HCT116 (cell line): Measurements from ENCODE around the gene WWOX. TPM values are rescaled to one million over a fixed set of nuclear protein-coding genes. Genes with fewer than 3 reads are reported as not detected.

Source experiments
- ATAC-seq: fragments of 200-7000 bp; cut with Tn5 transposase; 2 replicates; pipeline ENCODE4 v1.9.1; 2020; ENCODE audit warnings: mild to moderate bottlenecking, moderate library complexity
- BruUV-seq: library from RNA; stranded (reverse); fragments of 400-500 nt; replicated peaks from 2 replicates; lab custom pipeline; 2021; lab: Mats Ljungman, UMichigan
- CTCF ChIA-PET: fragments of 300-600 bp; sonication (Branson Sonifier 250); formaldehyde crosslinking; loops from one replicate; lab custom pipeline; 2021; ENCODE audit warnings: antibody characterized with exemption; lab: Charles Lee
- POLR2A ChIA-PET: fragments of 300-600, 350-600 bp; sonication (Branson Sonifier 250); formaldehyde crosslinking; loops from one replicate; lab custom pipeline; 2021; ENCODE audit warnings: antibody characterized with exemption; lab: Charles Lee
- RAD21 ChIA-PET, 2 experiments: fragments of 300-600 bp; sonication (Branson Sonifier 250); formaldehyde crosslinking; loops; one replicate each; lab custom pipeline; 2023; ENCODE audit warnings: low total read pairs in 2 of 2; ENCODE audit not compliant: uncharacterized antibody in 2 of 2, unreplicated experiment in 2 of 2, low non-redundant PET in 1 of 2; lab: Charles Lee
- DNase-seq: peaks from one replicate; pipeline ENCODE4 v3.0.0-alpha.2; 2010; ENCODE audit warnings: low read depth, low spot score
- H2AFZ ChIP-seq: fragments of 200-600 bp; shearing (Covaris generic), sonication (generic); 2 replicates; pipeline ENCODE4 v1.6.1; 2017; ENCODE audit warnings: low read depth, mixed run types, mixed read lengths, antibody characterized with exemption, low read length; ENCODE audit not compliant: poor library complexity, severe bottlenecking
- H3K27ac ChIP-seq: 2 replicates; pipeline ENCODE4 v1.5.1; 2012; ENCODE audit warnings: low read depth, low read length
- H3K27me3 ChIP-seq: fragments of 200-600 bp; sonication (generic); 2 replicates; pipeline ENCODE4 v1.6.1; 2016; ENCODE audit warnings: mixed run types, low read length, mixed read lengths; ENCODE audit not compliant: insufficient read depth
- H3K36me3 ChIP-seq, 2 experiments: fragments of 200-500 bp in 1 of 2; fragments of 200-600 bp in 1 of 2; sonication (Bioruptor generic) in 1 of 2; sonication (generic) in 1 of 2; 2 replicates each; pipeline versions ENCODE4 v1.5.1 to v1.6.1; 2014 to 2016; ENCODE audit warnings: low read length in 2 of 2, inconsistent platforms in 1 of 2, mixed read lengths in 1 of 2, mixed run types in 1 of 2; ENCODE audit not compliant: insufficient read depth in 2 of 2, control insufficient read depth in 1 of 2
- H3K4me1 ChIP-seq, 2 experiments: fragments of 200-600 bp in 1 of 2; sonication (generic) in 1 of 2; 2 replicates each; pipeline versions ENCODE4 v1.5.1 to v1.6.1; 2012 to 2017; ENCODE audit warnings: low read length in 2 of 2, inconsistent platforms in 1 of 2, mild to moderate bottlenecking in 1 of 2, mixed read lengths in 1 of 2, mixed run types in 1 of 2, moderate library complexity in 1 of 2; ENCODE audit not compliant: insufficient read depth in 2 of 2, control insufficient read depth in 1 of 2
- H3K4me2 ChIP-seq: fragments of 200-600 bp; sonication (generic); 2 replicates; pipeline ENCODE4 v1.6.1; 2017; ENCODE audit warnings: mixed run types, low read length, mixed read lengths
- H3K4me3 ChIP-seq, 2 experiments: fragments of 200-600 bp in 1 of 2; sonication (generic) in 1 of 2; replicated peaks in 1 of 2; 2 replicates each; pipeline ENCODE4 v1.5.1; 2011 to 2016; ENCODE audit warnings: low read length in 2 of 2, control low read depth in 1 of 2, low read depth in 1 of 2, mild to moderate bottlenecking in 1 of 2, mixed read lengths in 1 of 2, mixed run types in 1 of 2
- H3K79me2 ChIP-seq: fragments of 200-600 bp; sonication (generic); 2 replicates; pipeline ENCODE4 v1.6.1; 2017; ENCODE audit warnings: mild to moderate bottlenecking, mixed run types, low read length, moderate library complexity, mixed read lengths; ENCODE audit not compliant: insufficient read depth
- H3K9ac ChIP-seq: fragments of 200-600 bp; sonication (generic); 2 replicates; pipeline ENCODE4 v1.6.1; 2016; ENCODE audit warnings: low read length, mixed read lengths
- H3K9me2 ChIP-seq: fragments of 200-600 bp; sonication (generic), shearing (Covaris generic); 2 replicates; pipeline ENCODE4 v1.6.1; 2017; ENCODE audit warnings: mixed run types, mild to moderate bottlenecking, moderate library complexity; ENCODE audit not compliant: insufficient read depth
- H3K9me3 ChIP-seq, 2 experiments: fragments of 200-500 bp in 1 of 2; fragments of 200-600 bp in 1 of 2; sonication (Bioruptor generic) in 1 of 2; sonication (generic) in 1 of 2; 2 replicates each; pipeline ENCODE4 v1.6.1; 2014 to 2017; ENCODE audit warnings: low read length in 2 of 2, mixed read lengths in 2 of 2, inconsistent platforms in 1 of 2, low read depth in 1 of 2, mild to moderate bottlenecking in 1 of 2, mixed run types in 1 of 2, moderate library complexity in 1 of 2; ENCODE audit not compliant: control insufficient read depth in 1 of 2, insufficient read depth in 1 of 2
- H4K20me1 ChIP-seq: fragments of 200-600 bp; sonication (generic), shearing (Covaris generic); 2 replicates; pipeline ENCODE4 v1.6.1; 2017; ENCODE audit warnings: mixed run types, mild to moderate bottlenecking, moderate library complexity; ENCODE audit not compliant: insufficient read depth
- CBX3 ChIP-seq: IDR thresholded peaks from 2 replicates; pipeline ENCODE4 v1.6.1; 2012; ENCODE audit warnings: low read depth
- FOSL1 ChIP-seq: IDR thresholded peaks from 2 replicates; pipeline ENCODE4 v1.6.1; 2012; ENCODE audit warnings: low read depth
- YY1 ChIP-seq: IDR thresholded peaks from 2 replicates; pipeline ENCODE4 v1.6.1; 2011; ENCODE audit warnings: low read length, low read depth, moderate library complexity, mild to moderate bottlenecking; ENCODE audit not compliant: insufficient replicate concordance; ENCODE audit errors: extremely low read depth
- intact Hi-C: fragments of 100-400 bp; cut with micrococcal nuclease; formaldehyde crosslinking; loops from 2 replicates; pipeline ENCODE4 v1.10.0; 2022
- total RNA-seq: library from RNA; stranded (reverse); gene quantifications from one replicate; pipeline ENCODE4 v1.2.1, GENCODE V29; 2021; ENCODE audit not compliant: unreplicated experiment
- TF ChIP-seq, protein P1 (sequence below): IDR thresholded peaks from 2 replicates; pipeline ENCODE4 v1.6.1; 2012
- TF ChIP-seq, protein P2 (sequence below), 3 experiments: fragments of 200-600 bp in 1 of 3; sonication (generic) in 1 of 3; IDR thresholded peaks in 2 of 3; conservative IDR thresholded peaks in 1 of 3; 2 replicates each; pipeline ENCODE4 v1.5.1; 2012 to 2017; ENCODE audit warnings: low read depth in 2 of 3, low read length in 2 of 3, antibody characterized with exemption in 1 of 3, borderline replicate concordance in 1 of 3, control low read depth in 1 of 3, mild to moderate bottlenecking in 1 of 3, mixed read lengths in 1 of 3, mixed run types in 1 of 3, moderate library complexity in 1 of 3; ENCODE audit not compliant: insufficient read depth in 1 of 3

WWOX gene
- total RNA-seq, 1 experiment from 2014 or later, result 13.7 TPM

DNA sequence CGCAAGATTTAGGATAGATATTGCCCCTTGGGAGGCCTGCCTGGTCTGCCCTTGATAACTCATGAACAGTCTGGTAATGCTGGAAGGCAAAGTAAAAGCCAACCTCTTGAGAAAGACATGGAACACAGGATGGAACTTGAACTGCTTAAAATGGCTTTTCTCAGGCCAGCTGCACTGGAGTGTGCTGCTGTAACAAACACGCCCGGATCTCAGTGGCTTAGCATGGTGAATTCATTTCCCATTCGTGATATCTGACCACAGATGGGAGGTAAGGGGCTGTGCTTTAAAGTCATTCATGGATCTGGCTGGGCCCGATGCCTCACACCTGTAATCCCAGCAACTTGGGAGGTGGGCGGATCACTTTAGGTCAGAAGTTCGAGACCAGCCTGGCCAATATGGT, 113.2 kb downstream of the WWOX start:
- BruUV-seq, result no TSS peak
- Histone ChIP-seq H3K27me3 (no peaks in the 10 kb centered on the region), H3K4me3 (no peak overlapping the region), H3K4me1 (peaks cover 15 to 32% of the 10 kb centered on the region in 2 experiments), H3K27ac (no peak overlapping the region), H3K9me2 (no peaks in the 10 kb centered on the region), H3K9ac (no peak overlapping the region), H3K9me3 (no peaks in the 10 kb centered on the region), H3K36me3 (no peaks in the 10 kb centered on the region), H4K20me1 (no peaks in the 10 kb centered on the region), H2AFZ (no peak overlapping the region), H3K4me2 (peak overlapping the region; percentile 64; the same call in 1 of the 2 replicates), H3K79me2 (no peaks in the 10 kb centered on the region)
- intact Hi-C loops, result no loop called here
- RAD21 ChIA-PET, result no interaction called here
- ATAC-seq (no peak), DNase-seq (no peak)
- POLR2A ChIA-PET, result no interaction called here
- TF ChIP-seq CBX3, result no peak
- TF ChIP-seq, protein P1, sequence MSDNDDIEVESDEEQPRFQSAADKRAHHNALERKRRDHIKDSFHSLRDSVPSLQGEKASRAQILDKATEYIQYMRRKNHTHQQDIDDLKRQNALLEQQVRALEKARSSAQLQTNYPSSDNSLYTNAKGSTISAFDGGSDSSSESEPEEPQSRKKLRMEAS, result no peak
- TF ChIP-seq YY1, result no peak
- CTCF ChIA-PET, result no interaction called here

DNA sequence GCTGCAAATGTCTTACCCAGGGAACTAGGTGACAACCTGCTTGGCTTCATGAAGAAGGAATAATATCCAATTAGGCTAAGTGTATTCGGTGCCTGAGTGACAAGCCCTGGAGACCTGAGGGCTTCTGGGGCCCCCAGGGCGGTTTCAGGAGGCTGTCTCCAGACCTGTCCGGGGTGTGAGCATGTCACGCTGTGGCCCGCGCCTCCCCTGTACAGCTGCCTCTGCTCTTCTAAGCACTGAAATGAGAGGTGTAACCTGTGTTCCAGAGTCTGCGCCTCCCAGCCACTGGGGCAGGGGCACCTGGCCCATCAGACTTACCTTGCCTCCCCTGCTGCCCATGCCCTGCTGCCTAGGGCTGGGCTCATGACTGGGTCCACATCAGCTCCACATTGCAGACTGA, 114.3 kb downstream of the WWOX start:
- Histone ChIP-seq H4K20me1 (no peaks in the 10 kb centered on the region), H3K27me3 (no peaks in the 10 kb centered on the region), H3K9me3 (no peaks in the 10 kb centered on the region), H3K4me2 (no peak overlapping the region), H3K79me2 (no peaks in the 10 kb centered on the region), H3K9me2 (no peaks in the 10 kb centered on the region), H2AFZ (no peak overlapping the region), H3K27ac (no peak overlapping the region), H3K36me3 (no peaks in the 10 kb centered on the region), H3K4me1 (peaks cover 15 to 32% of the 10 kb centered on the region in 2 experiments), H3K4me3 (no peak overlapping the region), H3K9ac (no peak overlapping the region)
- no peak for ATAC-seq
- RAD21 ChIA-PET, result no interaction called here
- DNase-seq, result no peak
- intact Hi-C loops, result no loop called here
- BruUV-seq, result no TSS peak
- POLR2A ChIA-PET, result no interaction called here
- TF ChIP-seq, protein P1, result no peak
- TF ChIP-seq, protein P2, sequence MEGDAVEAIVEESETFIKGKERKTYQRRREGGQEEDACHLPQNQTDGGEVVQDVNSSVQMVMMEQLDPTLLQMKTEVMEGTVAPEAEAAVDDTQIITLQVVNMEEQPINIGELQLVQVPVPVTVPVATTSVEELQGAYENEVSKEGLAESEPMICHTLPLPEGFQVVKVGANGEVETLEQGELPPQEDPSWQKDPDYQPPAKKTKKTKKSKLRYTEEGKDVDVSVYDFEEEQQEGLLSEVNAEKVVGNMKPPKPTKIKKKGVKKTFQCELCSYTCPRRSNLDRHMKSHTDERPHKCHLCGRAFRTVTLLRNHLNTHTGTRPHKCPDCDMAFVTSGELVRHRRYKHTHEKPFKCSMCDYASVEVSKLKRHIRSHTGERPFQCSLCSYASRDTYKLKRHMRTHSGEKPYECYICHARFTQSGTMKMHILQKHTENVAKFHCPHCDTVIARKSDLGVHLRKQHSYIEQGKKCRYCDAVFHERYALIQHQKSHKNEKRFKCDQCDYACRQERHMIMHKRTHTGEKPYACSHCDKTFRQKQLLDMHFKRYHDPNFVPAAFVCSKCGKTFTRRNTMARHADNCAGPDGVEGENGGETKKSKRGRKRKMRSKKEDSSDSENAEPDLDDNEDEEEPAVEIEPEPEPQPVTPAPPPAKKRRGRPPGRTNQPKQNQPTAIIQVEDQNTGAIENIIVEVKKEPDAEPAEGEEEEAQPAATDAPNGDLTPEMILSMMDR (IDR thresholded peaks at IDR 0.05 in 2 of 3, conservative IDR thresholded peaks at IDR 0.05 in 1 of 3; ENCODE audit: borderline replicate concordance in 1 of 3, insufficient read depth in 1 of 3, low read depth in 2 of 3, low read length in 2 of 3), result no peak
- TF ChIP-seq FOSL1, result no peak
- CTCF ChIA-PET, result no interaction called here
